ENCODE data around the gene CCDC167.

- TF ChIP-seq CTCF (conservative IDR thresholded peaks at IDR 0.05 in 1 of 2, IDR thresholded peaks at IDR 0.05 in 1 of 2; ENCODE audit: low read depth in 1 of 2, low read length in 2 of 2) = no peak
- no peak for TF ChIP-seq EZH2 (IDR thresholded peaks at IDR 0.05; ENCODE audit: low read length, missing control alignments)
Observed at GRCh38 chr6:37520926-37521325, 21.2 kb upstream of the CCDC167 start.

Data from fibroblast of lung (primary cell).